Kidney glomerular epithelial cell (primary cell): Measurements from ENCODE around the gene SNX5.
"Not testable (repeated sequence)": the region's sequence is repeated elsewhere in the genome, so short reads cannot be mapped to it uniquely, and the experiment has no call there.

Experiments used
- DNase-seq: peaks from one replicate; lab custom pipeline; 2025; lab: John Stamatoyannopoulos, UW

Gene SNX5

GRCh38 chr20:17960400-17960885, 8.2 kb downstream of the SNX5 start:
- DNase-seq, result not testable (repeated sequence)

- DNase-seq, result no peak
These were observed 9.4 kb downstream of the SNX5 start for GRCh38 chr20:17959257-17959627.

GRCh38 chr20:17958373-17959256, 10.0 kb downstream of the SNX5 start:
- no peak for DNase-seq

DNA sequence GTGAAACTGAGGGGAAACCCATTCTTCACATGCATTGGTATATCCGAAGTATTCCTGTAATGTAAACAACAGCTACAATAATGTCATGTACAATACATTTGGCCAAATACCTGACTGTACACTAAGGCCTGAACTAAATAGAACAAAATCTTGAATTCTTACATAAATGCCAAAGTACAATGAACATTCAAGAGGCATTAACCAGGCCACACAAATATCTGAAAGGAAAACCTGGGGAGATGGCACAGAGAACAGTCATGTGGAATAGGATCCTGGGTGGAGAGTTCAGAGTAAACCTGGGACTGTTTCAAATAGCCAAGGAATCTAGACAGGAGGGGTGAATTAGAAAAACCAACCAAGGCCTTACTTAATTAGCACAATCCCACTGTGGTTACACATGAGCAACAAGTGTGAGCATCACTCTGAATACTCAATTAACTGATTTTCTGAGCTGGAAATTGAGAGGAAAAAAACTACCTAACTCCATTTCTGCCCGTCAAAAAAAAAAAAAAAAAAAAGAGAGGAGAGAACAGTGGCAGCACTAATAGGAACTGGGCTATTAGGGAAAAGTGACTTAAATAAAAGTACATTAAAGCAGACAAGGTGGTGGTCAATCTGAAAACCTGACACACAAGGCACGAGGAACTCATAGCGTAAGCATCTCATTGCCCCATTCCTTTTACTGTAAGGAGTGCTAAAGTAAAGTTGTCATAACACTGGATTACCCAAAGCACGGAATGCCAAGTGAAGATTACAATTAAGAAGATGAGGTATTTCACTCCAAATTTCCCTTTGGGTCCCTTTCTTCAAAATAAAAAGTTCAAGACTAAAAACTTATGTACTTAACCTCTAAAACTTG, 10.9 kb downstream of the SNX5 start:
- DNase-seq, result no peak

- peak; percentile 27 for DNase-seq
These were observed 12.4 kb downstream of the SNX5 start for GRCh38 chr20:17956099-17956685.

DNA sequence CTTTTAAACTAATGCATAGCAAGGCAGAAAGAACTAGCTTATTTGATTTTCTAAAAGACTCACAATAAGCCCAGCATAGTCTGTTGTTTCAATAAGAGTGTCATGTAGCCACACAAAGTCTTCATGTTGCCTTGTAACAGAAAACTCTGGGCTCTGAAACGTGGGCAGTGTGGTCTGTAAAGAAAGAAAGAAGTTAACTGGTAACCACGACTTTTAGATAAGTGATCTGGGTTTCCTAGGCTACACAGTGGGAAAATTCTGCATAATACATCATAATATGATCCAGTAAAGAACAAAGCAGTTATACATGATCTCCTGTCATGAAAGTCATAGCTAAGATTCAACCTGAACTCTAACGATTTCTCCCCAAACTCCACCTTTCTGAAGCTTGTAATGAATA, 13.3 kb downstream of the SNX5 start:
- no peak for DNase-seq

DNA sequence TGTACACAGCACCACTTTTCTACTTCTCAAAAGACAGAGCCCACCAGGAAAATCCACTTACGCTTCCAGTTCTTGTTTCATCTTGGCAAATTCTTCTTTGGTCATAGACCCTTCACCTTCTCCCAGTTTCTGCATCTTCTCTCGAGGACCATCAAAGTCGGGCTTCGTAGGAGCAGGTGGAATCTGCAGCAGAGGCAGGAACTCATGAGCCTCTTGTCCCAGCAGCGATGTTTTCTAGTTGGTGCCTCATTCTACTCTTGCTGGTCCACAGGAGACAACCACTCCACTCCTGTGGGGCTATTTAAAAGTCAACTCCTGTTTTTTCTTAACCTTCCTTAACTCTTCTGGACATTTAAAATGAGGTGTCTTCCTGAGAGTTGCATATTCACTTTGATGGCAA, 14.7 kb downstream of the SNX5 start:
- DNase-seq, result no peak

DNA sequence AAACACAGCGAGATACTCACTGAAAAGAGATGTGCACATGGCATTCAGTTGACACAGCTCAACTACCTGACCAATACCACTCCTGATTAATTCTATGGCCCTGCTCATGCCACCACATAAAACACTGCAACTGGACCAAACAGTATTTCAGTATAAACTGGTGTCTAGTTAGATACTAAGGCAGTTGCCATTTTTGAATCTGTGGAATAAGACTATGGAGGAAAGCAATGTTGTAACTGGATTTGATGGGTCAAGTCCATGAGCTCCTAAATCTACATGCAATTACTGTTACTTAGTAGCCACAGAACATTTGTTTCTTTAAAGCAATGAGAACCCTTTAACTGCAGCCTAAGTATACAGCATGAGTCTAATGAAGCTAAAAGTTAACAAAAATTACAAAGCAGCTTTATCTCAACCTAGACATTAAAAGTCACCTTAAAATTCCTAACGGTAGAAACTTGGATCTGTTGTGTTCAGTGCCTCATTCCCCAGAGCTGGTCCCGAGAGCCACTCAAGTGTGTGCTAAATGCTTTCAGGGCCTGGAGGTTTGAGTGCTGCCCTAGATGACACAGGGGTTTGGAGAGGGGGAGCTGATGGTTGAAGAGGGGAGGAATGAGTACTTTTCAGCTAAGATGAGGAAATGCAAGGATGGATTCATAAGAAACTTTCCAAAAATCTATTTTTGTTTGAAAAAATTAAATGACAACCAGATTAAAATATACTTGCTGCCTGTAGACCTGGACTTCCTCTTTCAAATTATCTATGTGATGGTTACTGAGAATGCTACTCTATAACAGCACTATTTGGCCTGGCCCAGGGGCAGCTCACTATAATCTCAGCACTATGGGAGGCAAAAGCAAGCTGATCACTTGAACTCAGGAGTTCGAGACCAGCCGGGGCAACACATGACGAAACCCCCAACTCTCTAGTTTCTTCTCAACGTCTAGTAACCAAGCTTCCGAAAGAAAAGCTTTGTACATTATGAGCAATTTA, 15.6 kb downstream of the SNX5 start:
- no peak for DNase-seq

DNA sequence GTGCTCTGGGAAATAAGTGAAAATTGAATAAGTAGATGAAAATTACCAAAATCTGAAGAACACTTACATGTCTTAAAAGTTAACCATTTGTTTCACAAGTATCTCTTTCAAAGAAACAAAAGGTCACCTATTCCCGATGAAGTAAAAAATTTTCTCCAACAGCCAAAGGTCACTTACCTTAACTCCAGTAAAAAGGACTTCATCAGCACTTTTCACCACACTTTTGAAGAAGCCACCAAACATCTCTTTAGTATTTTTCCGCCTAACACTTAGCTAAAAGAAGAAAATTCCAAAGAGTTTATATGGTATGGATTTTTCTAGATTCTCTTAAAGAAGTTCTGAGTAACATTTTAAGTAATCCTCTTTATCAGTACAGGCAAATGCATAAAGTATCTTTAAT, 17.3 kb downstream of the SNX5 start:
- DNase-seq, result no peak

GRCh38 chr20:17950670-17951069, 17.9 kb downstream of the SNX5 start:
- DNase-seq, result no peak

GRCh38 chr20:17949899-17950298, 18.7 kb downstream of the SNX5 start:
- no peak for DNase-seq

- DNase-seq, result no peak
These were observed 20.2 kb downstream of the SNX5 start for GRCh38 chr20:17948442-17948841.

DNA sequence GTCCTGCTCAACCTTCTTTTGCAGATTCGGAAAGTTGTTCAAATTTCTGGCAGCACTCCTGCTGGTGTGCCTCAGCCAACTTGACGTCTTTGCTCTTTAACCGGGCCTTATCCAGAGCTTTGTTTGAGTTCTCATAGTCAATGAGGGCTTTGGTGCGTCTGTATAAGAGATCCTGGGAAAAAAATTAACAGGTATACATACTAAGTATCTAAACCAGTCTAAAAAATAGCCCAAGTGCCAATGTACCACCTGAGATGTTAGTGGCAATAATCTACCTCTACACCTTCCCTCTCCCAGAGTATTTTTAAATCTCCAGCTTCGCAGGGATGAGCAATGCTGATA, 21.1 kb downstream of the SNX5 start:
- no peak for DNase-seq

DNA sequence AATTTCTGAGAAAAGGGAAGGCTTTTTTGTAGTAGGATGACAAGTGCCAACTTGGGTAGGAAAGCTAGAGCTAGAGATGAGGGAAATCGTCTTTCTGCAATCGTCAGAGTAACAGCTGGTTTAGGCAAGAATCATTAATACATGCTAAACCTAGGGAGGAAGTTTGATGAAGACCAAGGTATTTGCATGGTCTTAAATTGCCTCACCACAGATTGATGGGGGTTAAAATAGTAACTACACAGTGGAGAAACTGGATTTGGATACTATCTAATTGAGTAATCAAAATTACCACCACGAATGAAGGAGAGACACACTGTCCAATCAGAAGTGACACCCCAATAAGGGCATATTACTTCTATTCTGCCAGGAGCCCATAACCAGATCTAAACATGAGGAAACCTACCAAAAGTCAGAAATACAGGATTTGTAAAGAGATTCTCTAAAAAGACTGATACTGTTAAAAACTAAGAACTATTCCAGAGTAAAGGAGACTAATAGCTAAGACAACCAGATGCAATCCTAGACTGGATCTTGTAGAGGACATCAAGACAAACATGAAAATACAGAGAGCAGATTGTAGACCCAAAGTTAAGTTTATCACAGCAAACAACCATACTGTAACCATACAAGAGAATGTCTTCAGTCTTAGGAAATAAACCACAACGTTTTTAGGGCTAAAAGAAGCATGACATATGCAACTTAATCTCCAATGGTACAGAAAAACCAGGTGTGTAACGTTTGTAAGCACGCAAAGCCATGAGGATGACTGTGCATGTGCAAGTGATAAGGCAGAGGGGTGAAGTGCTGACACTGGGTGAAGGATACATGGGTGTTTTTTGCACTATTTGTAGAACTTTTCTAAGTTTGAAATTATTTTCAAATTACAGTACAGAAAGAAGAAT, 21.8 kb downstream of the SNX5 start:
- DNase-seq, result no peak

DNA sequence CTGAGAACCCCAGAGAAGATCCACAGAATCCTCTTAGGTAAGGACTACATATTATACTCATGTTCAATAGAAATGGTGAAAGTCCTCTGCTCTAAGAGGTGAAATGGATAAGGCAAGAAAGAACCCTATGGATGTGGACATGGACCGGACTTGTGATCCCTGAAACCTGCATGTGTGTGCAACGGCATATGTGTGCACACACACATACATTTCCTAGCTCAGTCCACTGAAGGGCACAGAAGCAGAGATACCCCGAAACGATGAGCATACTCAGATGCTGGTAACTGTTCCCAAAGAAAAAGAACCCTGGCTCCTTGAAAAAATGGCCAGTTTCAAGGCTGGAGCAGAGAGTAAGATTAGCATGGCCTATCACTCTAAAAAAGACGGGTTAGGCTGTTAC, 22.6 kb downstream of the SNX5 start:
- DNase-seq, result no peak

DNA sequence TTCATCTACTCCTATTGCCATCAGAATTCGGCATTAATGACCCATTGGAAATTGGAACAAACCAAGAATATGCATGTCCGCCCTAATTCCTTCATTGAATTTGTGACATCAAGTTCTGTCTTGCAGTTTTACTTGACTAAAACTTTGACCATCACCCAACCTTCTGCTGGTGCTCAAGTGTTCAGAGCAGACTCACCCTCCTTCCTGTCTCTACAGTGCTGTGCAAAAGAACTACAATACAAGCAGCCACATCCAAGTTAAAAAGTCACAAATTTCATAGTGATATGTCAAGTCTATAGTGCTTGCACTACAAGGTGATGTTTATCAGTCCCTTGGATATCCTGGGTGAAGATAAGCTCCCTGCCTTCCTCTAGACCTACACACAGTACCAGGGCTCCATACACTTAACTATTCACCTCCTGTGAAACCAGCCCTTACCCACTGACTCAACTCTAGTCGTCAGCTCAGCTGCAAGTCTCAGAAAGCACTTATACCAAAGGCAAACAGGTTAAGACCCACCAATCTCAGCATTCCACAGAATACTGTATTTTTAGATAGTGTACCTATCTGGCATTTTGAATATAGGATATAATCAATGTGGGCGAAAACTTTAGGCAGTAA, 23.6 kb downstream of the SNX5 start:
- no peak for DNase-seq

- no peak for DNase-seq
These were observed 25.3 kb downstream of the SNX5 start for GRCh38 chr20:17943343-17943742.

DNA sequence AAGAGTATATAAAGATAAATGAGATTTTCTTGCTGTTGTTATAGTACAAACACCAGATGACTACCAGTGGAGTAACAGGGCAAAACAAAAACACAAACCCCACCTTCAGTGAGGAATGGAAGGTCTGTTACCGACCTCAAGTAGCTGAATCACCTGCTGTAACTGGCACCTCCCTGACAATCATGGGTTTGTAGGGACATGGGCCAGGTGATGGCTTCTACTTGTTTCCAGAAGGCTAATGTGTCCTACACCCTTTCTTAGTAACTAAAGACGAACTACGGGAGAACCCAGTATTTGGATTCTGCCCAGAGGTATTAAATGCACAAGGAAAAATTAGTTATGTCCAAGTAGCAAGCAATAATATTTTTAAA, 26.8 kb downstream of the SNX5 start:
- DNase-seq, result no peak

DNA sequence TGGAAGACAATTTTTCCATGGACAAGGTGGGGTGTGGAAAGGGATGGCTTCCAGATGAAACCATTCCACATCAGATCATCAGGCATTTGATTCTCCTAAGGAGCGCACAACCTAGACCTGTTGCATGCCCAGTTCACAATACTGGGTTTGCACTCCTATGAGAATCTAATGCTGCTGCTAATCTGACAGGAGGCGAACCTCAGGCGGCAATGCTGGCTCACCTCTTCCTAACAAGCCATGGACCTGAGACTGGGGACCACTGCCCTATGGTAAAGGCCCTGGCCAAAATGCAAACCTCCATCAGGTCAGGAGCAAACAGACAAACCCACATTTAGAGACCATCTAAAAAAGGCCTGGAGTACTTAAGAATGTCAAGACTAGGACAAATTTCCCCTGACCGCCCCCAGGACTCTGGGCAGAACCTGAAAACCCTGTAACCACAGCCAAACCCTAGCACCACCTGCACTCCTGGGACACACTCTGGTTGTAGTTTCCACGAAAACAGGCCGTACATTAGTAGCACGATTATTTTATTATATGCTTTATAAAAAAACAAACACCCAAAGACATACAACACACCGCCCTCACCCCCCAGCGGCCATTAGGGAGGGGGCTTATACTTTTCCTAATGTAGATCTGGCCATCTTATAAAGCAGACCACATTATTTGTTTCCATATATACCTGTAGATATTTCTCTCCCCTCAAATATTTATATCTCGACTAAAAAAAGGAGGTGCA, 27.3 kb downstream of the SNX5 start:
- DNase-seq, result no peak
